HG03460 (cell line): ENCODE measurements around the gene PDZD2.
"Not testable (repeated sequence)": the region's sequence is repeated elsewhere in the genome, so short reads cannot be mapped to it uniquely, and the experiment has no call there.

Source experiments
- ATAC-seq: cut with Tn5 transposase; IDR thresholded peaks from one replicate; pipeline ENCODE4 v1.9.1; 2021; ENCODE audit not compliant: unreplicated experiment

Gene PDZD2

DNA sequence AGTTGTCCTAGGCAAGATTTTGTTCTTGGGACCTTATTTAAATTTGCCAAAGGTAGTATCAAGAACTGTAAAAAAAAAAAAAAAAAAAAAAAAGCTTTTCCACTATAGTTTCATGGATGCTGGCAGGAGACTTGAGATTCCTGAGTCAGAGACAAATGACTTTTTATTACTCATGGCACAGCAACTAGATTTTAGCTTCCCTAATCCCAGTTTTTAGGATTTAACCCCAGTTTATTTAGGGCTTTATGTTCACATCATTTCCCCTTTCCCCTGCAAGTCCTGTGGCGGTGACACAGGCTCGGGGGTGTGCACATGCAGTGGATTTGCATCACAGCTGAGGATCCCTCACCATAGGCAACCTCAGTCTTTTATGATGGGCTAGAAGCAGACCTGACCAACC, 390.3 kb downstream of the PDZD2 start:
- ATAC-seq = no peak

DNA sequence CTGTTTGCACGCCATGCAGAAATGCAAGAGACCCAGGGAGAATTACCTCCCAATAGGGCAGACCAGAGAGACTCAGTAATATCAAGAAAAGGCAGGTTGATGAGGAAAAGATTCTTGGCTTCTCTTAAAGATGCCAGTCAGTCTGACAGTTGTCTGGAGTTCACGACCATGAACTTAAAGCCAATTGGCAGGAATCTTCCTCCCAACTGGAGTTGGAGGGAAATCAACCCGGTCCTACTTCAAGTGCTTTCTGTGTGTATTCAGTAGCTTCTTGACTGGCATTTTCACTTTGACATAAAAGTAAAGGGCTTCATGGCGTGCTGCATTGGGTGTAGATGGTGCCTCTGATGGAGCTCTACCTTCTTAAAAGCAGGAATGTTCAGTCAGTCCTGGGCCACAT, 390.9 kb downstream of the PDZD2 start:
- ATAC-seq = no peak

DNA sequence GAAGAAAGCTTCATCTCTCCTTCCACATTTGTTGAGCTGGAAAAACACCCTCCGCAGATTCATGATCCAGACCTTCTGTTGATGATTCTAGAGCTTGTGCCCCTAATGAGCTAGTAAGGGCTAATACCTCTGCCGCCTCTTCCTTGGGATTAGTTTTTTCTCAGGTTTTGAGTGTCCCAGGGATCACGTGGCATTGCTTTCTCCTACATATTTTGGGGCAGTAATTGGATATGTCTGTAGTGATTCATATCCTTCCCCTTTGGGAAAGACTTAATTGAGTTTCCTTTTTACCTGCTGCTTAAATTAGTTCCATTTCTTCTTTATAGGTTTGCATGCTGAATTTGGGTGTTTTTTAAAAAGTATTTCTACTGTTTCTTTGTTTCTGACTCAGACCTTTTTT, 391.3 kb downstream of the PDZD2 start:
- no peak for ATAC-seq

DNA sequence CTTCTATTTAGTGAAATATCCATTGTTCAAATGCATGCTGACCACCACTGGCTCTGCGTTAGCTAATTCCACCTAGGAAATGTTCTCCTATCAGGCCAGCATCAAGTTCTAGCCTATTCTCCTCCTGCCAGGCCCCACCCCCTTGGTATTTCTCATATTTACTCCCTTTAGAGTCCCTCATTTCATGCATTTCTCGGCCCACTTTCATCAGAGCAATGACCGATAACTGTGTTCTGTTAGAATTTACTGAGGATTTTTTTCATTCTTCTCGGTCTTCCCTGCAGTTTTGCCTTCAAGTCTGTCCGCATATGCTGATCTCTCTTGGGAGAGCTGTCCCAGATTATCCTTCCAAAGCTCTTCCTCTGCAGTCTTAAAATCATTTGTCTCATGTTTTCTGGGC, 391.8 kb downstream of the PDZD2 start:
- ATAC-seq = no peak

DNA sequence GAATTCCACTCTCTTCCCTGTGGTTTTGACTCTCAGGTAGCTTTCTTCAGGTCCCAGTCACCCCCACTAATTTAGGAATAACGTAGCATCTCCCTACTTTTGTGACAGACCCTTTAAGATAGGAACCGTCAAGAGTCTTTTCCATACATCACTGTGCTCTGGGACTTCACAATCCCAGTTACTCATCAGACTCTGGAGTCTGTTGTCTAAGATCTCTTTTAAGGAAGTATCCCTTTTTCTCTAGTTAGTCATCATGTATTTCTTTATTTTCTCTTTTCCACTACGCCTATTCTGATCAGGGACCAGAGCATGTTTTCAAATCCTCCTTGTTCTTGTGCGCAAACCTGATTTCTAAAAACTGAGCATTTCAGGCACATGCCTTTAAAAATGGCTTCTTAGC, 392.2 kb downstream of the PDZD2 start:
- no peak for ATAC-seq

DNA sequence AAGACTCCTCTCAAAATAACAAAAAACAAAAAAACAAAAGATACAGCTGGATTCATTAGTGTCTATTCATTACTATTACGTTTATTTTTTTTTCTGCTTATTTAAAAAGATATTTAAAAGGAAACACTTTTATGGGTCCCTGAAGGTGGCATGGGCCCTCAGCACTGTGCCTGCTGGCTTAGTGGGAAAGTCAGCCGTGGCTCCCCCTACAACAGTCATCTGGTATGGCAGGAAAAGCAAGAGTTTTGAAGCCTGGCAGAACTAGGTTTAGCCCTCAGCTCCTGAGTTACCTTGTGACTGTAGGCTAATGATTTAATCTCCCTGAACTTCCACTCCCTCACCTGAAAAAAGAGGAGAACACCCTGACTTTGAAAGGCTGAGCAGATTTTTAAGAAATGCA, 399.6 kb downstream of the PDZD2 start:
- ATAC-seq = no peak

DNA sequence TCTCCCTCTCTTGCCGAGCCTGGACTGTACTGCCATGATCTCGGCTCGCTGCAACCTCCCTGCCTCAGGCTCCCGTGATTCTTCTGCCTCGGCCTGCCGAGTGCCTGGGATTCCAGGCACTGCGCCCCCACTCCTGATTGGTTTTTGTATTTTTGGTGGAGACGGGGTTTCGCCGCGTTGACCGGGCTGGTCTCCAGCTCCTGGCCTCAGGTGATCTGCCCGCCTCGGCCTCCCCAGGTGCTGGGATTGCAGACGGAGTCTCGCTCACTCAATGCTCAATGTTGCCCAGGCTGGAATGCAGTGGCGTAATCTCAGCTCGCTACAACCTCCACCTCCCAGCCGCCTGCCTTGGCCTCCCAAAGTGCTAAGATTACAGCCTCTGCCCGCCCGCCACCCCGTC, 400.2 kb downstream of the PDZD2 start:
- not testable (repeated sequence) for ATAC-seq

DNA sequence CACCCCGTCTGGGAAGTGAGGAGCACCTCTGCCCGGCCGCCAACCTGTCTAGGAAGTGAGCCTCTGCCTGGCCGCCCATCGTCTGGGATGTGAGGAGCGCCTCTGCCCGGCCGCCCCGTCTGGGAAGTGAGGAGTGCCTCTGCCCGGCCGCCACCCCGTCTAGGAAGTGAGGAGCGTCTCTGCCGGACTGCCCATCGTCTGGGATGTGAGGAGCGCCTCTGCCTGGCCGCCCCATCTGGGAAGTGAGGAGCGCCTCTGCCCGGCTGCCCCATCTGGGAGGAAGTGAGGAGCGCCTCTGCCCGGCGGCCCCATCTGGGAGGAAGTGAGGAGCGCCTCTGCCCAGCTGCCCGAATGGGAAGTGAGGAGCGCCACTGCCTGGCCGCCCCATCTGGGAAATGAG, 400.7 kb downstream of the PDZD2 start:
- ATAC-seq = not testable (repeated sequence)

DNA sequence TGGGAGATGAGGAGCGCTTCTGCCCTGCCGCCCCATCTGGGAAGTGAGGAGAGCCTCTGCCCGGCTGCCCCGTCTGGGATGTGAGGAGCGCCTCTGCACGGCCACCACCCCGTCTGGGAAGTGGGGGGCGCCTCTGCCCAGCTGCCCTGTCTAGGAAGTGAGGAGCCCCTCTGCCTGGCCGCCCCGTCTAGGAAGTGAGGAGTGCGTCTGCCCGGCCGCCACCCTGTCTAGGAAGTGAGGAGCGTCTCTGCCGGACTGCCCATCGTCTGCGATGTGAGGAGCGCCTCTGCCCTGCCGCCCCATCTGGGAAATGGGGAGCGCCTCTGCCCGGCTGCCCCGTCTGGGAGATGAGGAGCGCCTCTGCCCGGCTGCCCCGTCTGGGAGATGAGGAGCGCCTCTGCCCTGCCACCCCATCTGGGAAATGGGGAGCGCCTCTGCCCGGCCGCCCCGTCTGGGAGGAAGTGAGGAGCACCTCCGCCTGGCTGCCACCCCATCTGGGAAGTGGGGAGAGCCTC, 401.3 kb downstream of the PDZD2 start:
- not testable (repeated sequence) for ATAC-seq

DNA sequence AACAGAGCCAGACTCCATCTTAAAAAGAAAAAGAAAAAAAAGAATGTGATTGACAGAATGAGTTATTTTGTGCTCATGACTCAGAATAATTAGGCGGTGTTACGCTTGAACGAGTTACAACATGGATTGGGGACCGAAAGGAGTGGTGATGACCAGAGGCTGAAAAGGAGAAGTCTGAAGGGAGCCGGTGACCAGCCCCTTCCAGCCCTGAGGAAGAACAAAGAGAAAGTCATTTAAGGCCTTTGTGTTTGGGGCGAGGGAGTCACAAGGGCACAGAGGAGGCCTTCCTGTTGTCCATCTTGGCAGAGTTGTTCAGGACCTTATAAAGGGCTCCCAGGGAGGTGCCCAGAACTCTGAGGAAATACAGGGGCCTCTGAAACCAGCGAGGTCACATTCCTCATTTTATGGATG, 403.6 kb downstream of the PDZD2 start:
- ATAC-seq = no peak

DNA sequence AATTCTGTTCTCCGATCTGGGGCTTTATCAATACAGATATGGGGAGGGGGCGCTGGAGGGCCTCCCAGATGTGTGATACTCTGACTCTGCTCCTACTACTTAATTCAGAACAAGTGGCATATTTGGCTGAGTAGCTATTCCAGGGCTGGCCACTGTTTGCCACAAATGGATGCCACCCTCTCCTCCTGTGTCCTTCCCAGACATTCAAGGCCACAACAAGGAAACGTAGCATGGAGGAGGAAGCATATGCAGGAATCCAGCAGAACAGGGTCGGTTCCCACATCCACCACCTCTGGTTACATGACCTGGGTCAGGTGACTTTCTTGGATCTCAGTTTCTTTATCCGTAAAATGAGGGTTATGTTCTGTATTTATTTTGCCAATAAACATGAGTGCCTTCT, 404.2 kb downstream of the PDZD2 start:
- no peak for ATAC-seq

DNA sequence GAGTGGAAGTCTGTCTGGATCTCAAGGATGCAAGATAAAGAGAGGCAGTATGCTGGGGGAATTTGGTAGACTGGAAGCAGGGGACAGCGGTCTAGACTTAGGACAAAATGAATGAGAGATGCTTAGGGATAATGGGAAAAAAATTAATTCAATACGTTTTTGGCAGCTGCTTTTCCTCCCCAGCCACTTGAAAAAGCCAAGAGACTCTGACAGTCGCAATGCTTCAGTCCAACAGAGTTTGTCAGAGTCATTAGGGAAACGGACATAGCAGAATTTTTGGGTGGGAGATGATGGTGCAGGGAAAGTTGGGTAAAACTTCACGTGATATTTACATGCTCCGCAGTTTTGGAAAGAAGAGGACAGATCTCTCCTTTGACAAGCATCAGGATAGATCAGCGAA, 405.5 kb downstream of the PDZD2 start:
- no peak for ATAC-seq

DNA sequence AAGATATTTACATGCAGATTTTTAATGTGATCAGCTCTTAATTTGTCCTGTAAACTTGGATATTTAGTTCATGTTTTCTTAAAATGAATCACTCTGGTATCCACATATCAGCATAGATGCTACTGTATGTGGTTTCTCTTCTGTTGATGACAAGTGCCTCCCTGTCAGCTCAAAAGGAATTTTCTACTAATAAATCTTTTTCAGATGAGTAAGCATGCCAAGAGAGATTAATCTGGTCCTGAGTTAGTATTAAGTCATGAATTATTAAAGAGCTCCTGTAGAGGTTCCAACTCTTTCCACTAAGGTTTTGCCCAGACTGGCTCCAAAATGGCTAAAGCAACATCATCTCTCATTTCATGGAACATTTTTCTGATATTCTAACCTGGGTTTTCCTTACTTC, 406.0 kb downstream of the PDZD2 start:
- ATAC-seq = no peak

DNA sequence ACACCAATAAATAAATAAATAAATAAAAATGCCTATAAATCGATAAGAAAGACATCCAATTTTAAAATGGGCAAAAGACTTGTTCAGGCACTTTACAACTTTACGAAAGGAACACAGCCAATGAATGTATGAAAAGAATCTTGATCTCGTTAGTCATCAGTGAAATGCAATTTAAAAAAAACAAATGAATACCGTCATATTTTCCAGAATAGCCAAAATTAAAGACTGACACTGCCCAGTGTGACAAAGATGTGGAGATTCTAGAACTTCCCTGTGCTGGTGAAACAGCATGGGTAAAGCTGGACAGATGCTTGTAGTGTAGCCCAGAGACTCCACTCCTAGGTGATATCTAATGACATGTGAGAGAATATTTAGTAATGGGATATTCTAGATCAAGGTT, 408.1 kb downstream of the PDZD2 start:
- no peak for ATAC-seq

DNA sequence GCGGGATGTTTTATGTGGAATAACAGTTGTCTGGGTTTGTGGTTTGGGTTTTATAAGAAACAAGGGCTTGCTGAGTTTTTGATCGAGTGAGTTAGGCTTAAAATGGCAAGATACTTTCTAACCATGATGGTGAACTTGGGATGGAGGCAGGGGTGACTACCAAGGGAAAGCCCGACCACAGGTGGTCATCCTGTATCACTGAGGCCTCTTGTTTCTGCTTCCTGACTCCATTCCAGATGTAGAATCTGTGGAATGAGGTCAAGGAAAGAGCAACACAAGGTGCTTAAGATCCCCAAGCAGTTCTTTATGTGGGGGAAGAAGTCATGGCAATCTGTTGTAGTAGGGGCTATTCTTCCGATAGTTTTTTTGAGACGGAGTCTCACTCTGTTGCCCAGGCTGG, 412.9 kb downstream of the PDZD2 start:
- ATAC-seq = no peak

DNA sequence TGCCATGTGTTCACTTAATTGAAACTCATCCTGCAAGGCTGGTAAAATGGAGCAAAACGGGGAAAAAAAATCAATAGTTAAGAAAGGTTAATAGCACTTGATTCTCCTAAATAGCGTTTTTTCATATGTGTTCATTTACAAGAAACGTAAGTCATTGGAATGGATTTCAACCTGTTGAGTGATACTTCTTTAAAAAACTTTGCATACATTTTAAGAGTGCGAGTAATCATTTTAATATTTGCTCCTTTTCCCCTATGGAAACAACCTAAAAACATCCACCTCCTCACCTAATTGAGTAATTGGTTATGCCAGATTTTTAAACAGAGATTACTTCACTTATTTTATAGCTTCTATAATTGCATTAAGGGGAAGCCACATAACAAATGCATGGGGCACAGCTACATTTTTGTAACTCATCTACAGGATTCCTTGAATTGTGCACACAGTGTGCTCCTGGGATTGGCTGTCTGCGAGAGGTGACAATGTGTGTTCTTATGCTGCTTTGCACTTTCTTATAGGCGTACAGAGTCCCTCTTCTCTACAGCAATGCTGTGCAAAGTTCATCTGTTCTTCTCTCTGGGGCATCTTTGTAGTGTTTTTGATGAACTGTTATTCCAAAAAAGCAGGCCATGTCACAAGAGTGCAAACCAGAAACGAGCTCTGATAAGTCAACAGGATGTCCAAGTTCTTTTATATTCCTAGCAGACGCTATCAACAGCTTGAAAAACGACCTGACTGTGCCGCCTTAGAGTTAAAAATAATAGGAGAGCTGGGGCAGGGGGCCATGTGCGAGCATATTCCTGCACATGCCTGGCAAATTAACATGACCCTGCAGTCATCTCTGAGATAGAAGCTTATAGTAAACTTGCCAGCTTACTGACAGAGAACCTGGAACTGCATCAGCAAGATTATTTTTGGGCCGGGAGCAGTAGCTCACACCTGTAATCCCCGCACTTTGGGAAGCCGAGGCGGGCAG, 417.2 kb downstream of the PDZD2 start:
- no peak for ATAC-seq

DNA sequence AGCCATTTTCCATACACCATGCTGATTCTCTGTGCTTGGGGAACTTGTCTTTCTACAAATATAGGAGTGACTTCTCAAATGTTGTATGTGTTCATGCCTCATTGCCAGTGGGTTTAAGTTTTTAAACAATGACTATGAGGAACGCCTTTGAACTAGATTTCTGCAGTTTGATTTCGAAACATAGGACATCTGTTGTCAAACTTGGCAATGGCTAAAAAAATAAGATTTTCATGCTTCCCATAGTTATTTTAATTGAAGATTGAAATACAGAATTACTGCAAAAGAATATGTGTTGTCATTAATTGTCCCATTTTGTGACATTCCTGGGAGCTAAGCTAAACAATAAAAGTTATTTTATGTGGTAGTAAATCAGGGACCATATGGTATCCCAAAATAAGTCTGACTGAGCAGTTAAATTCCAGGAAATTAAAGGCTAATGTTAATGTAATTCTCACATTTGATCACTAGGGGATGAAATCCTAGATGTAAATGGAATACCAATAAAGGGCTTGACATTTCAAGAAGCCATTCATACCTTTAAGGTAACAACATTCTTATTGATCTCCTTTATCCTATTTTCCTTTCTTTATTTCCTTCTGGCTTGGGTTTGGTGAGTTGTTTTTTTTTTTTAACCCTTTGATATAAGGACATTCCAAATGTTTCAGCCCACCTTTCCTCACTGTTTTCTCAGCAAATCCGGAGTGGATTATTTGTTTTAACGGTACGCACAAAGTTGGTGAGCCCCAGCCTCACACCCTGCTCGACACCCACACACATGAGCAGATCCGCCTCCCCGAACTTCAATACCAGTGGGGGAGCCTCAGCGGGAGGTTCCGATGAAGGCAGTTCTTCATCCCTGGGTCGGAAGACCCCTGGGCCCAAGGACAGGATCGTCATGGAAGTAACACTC, 418.5 kb downstream of the PDZD2 start:
- ATAC-seq = no peak

DNA sequence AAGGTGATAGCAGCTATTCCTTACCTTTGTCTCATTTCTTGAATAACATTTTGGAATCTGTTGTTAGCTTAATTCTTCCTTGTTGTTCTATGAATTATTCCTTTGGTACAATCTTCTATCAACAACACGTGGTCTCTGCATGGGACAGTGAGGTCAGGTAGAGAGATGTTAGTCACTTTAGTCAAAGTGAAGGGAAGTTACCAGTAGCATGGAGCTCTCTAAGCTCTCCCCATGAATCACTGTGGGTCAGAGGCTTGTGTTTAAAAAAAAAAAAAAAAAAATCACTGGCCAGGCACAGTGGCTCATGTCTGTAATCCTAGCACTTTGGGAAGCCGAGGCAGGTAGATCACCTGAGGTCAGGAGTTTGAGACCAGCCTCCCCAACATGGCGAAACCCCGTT, 419.2 kb downstream of the PDZD2 start:
- ATAC-seq = no peak

DNA sequence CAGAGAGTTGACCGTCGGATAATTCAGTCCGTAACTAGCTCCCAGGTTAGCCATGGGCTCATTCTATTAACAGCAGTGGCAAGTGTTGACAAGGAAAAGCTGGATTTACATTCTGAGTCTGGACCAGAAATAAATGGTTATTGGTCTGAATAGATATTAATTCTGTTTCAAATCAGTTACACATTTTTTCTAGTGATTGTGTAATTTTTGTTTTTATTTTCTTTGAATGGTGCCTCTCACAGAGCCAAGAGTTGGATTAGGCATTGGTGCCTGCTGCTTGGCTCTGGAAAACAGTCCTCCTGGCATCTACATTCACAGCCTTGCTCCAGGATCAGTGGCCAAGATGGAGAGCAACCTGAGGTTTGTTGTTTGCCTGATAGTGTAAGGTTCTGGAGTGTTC, 420.1 kb downstream of the PDZD2 start:
- ATAC-seq = no peak

DNA sequence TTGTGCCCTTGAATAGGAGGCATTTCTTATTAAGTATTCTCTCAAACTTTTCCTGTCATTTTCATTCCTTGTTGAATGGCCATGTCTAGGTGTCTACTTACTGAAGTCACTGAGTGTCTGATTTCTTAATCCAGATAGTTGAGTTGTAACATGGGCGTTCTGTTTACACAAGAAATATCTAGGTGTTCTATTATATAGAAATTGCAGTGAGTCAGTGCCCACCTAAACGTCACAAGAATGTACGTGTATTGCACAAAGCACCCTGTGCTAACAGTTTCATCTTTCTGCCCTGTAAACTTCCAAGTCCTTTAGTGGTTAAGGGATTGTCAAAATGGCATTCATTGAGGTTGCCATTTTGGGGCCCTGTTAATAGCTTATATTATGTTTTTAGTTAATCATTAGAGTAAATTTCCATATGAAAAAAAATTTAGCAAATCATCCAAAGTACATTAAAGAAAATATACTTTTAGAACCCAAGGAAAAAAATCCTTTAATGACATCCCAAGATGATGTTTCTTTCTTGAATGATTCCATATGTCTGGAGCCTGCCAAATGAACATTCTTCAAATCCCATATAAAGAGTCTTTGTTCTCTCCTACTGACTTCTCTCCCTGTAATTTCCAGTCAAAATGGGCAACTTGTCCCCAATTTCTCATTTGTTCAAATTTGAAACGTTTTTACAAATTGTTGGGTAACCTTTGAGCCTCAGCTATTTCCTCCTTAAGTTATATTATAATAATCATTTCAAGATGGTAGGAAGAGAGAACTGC, 421.0 kb downstream of the PDZD2 start:
- ATAC-seq = no peak

DNA sequence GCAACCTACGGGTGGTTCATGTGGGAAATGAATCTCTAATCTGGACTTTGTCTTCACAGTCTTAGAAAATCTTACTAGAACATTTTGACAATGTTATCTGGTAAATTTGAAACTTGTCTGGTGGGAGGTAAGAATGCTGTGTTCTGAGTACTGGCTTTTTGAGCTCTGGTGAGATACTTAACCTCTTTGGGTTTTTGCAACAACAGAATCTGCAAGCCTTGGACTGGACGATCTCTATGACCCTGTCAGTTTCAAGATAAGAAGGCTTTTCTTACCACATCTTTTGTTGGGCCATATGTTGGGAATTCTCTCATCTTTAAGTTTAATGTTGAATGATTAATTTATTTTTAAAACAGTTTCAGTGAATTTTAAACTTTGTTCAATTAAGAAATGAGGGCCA, 422.3 kb downstream of the PDZD2 start:
- ATAC-seq = no peak
